ENCODE measurements around the gene GTF2A1L. TPM values are rescaled to one million over a fixed set of nuclear protein-coding genes. Genes with fewer than 3 reads are reported as not detected.

Gene GTF2A1L
- total RNA-seq, 1 experiment from 2014 or later = 0.22 TPM

DNA sequence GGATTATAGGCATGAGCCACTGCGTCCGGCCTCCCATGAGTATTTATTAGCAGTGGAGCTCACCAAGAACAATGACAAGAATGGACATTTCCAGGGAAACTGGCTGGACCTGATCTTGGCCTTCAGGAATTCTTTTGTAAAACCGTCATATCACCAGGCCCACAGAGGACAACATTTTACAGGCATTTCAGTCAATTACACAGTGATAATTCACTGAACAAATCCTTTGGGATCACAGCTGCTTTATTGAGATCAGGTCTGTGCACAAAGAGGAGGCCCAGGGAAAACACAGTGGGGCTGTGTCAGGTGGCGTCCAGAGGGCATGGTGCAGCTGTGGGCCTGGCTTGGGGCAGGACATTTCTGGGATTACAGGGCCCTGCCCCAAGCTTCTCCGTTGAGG, 30.1 kb upstream of the GTF2A1L start:
- no peaks in the 10 kb centered on the region for H3K27me3 ChIP-seq (ENCODE audit: insufficient read depth, low read length)
- H4K20me1 ChIP-seq (ENCODE audit: insufficient read depth) = no peaks in the 10 kb centered on the region
- BruUV-seq (replicated peaks) = no TSS peak
- H3K27ac ChIP-seq (ENCODE audit: low read depth, low read length) = no peak overlapping the region
- CTCF ChIA-PET = interaction anchor here (1.2 kb wide), 1 partner anchor 7 kb away, joined by 3 read pairs; no protein-coding TSS in a partner anchor
- no peak for ATAC-seq
- H2AFZ ChIP-seq (ENCODE audit: low read depth, low read length, poor library complexity, severe bottlenecking) = no peak overlapping the region
- no peak for TF ChIP-seq EZH2phosphoT487 (IDR thresholded peaks at IDR 0.05; ENCODE audit: borderline replicate concordance)
- TF ChIP-seq, protein P1, sequence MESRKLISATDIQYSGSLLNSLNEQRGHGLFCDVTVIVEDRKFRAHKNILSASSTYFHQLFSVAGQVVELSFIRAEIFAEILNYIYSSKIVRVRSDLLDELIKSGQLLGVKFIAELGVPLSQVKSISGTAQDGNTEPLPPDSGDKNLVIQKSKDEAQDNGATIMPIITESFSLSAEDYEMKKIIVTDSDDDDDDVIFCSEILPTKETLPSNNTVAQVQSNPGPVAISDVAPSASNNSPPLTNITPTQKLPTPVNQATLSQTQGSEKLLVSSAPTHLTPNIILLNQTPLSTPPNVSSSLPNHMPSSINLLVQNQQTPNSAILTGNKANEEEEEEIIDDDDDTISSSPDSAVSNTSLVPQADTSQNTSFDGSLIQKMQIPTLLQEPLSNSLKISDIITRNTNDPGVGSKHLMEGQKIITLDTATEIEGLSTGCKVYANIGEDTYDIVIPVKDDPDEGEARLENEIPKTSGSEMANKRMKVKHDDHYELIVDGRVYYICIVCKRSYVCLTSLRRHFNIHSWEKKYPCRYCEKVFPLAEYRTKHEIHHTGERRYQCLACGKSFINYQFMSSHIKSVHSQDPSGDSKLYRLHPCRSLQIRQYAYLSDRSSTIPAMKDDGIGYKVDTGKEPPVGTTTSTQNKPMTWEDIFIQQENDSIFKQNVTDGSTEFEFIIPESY (IDR thresholded peaks at IDR 0.05; ENCODE audit: extremely low read depth, insufficient replicate concordance, low read length) = no peak
- H3K9me3 ChIP-seq (ENCODE audit: control insufficient read depth in 1 of 2, insufficient read depth in 1 of 2, low read depth in 1 of 2, low read length in 2 of 2) = no peaks in the 10 kb centered on the region
- POLR2A ChIA-PET = no interaction called here
- no peaks in the 10 kb centered on the region for H3K79me2 ChIP-seq (ENCODE audit: insufficient read depth, low read length)
- RAD21 ChIA-PET (ENCODE audit: low non-redundant PET in 1 of 2, low total read pairs in 2 of 2, uncharacterized antibody in 2 of 2, unreplicated experiment in 2 of 2) = no interaction called here
- no peak for DNase-seq (ENCODE audit: low read depth, low spot score)
- intact Hi-C loops (cut with micrococcal nuclease) = no loop called here
- H3K9ac ChIP-seq (ENCODE audit: low read length) = no peak overlapping the region
- no peaks in the 10 kb centered on the region for H3K4me1 ChIP-seq (ENCODE audit: control insufficient read depth in 1 of 2, insufficient read depth in 2 of 2, low read length in 2 of 2)
- no peak overlapping the region for H3K4me3 ChIP-seq (replicated peaks in 1 of 2; ENCODE audit: low read depth in 1 of 2, low read length in 2 of 2)
- no peak overlapping the region for H3K4me2 ChIP-seq (ENCODE audit: low read length)
- no peaks in the 10 kb centered on the region for H3K36me3 ChIP-seq (ENCODE audit: control insufficient read depth in 1 of 2, insufficient read depth in 2 of 2, low read length in 2 of 2)
- no peaks in the 10 kb centered on the region for H3K9me2 ChIP-seq (ENCODE audit: insufficient read depth)

DNA sequence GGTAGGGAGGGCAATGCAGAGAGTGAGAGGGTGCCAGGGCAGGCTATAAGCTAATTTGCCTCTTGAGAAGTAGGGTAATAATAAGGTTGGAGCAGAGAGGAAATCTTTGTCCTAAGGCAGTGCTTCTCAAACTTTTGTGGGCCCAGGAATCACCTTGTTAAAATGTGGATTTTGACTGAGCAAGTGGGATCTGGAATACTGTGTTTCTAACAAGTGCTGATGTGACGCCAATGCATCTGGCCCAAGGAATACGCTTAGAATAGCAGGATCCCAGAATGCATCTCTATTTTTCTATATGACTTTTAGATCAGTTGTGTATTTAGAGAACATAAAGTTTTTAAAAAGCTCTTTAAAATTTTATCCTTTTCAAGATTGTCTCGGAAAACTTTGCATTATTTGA, 29.7 kb upstream of the GTF2A1L start:
- intact Hi-C loops (cut with micrococcal nuclease) = no loop called here
- Histone ChIP-seq H3K27me3 (ENCODE audit: insufficient read depth, low read length) (no peaks in the 10 kb centered on the region), H3K9me2 (ENCODE audit: insufficient read depth) (no peaks in the 10 kb centered on the region), H3K4me1 (ENCODE audit: control insufficient read depth in 1 of 2, insufficient read depth in 2 of 2, low read length in 2 of 2) (no peaks in the 10 kb centered on the region), H3K9ac (ENCODE audit: low read length) (no peak overlapping the region), H4K20me1 (ENCODE audit: insufficient read depth) (no peaks in the 10 kb centered on the region), H2AFZ (ENCODE audit: low read depth, low read length, poor library complexity, severe bottlenecking) (no peak overlapping the region), H3K36me3 (ENCODE audit: control insufficient read depth in 1 of 2, insufficient read depth in 2 of 2, low read length in 2 of 2) (no peaks in the 10 kb centered on the region), H3K79me2 (ENCODE audit: insufficient read depth, low read length) (no peaks in the 10 kb centered on the region), H3K9me3 (ENCODE audit: control insufficient read depth in 1 of 2, insufficient read depth in 1 of 2, low read depth in 1 of 2, low read length in 2 of 2) (no peaks in the 10 kb centered on the region), H3K4me3 (replicated peaks in 1 of 2; ENCODE audit: low read depth in 1 of 2, low read length in 2 of 2) (no peak overlapping the region), H3K4me2 (ENCODE audit: low read length) (no peak overlapping the region), H3K27ac (ENCODE audit: low read depth, low read length) (no peak overlapping the region)
- DNase-seq (ENCODE audit: low read depth, low spot score) (no peak), ATAC-seq (no peak)
- ChIA-PET CTCF (interaction anchor here (1.2 to 1.6 kb wide), 2 partner anchors 8 to 10 kb away, joined by 3 to 6 read pairs; no protein-coding TSS in a partner anchor), RAD21 (ENCODE audit: low non-redundant PET in 1 of 2, low total read pairs in 2 of 2, uncharacterized antibody in 2 of 2, unreplicated experiment in 2 of 2) (no interaction called here), POLR2A (no interaction called here)
- BruUV-seq (replicated peaks) = no TSS peak
- no peak for TF ChIP-seq TCF7L2 (IDR thresholded peaks at IDR 0.05; ENCODE audit: borderline replicate concordance, extremely low read depth, insufficient read depth, insufficient read length)
- TF ChIP-seq POLR2AphosphoS5 (IDR thresholded peaks at IDR 0.05; ENCODE audit: low read depth, low read length) = no peak
- TF ChIP-seq EGR1 (IDR thresholded peaks at IDR 0.05; ENCODE audit: low read depth) = no peak
- TF ChIP-seq CEBPB (IDR thresholded peaks at IDR 0.05; ENCODE audit: low read depth) = no peak
- no peak for TF ChIP-seq SRF (IDR thresholded peaks at IDR 0.05; ENCODE audit: low read depth)
- TF ChIP-seq EZH2phosphoT487 (IDR thresholded peaks at IDR 0.05; ENCODE audit: borderline replicate concordance) = no peak
- no peak for TF ChIP-seq RAD21 (IDR thresholded peaks at IDR 0.05; ENCODE audit: low read depth)
- TF ChIP-seq FOSL1 (IDR thresholded peaks at IDR 0.05; ENCODE audit: low read depth) = no peak
- TF ChIP-seq, protein P2, sequence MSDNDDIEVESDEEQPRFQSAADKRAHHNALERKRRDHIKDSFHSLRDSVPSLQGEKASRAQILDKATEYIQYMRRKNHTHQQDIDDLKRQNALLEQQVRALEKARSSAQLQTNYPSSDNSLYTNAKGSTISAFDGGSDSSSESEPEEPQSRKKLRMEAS (IDR thresholded peaks at IDR 0.05) = no peak
- TF ChIP-seq POLR2A (IDR thresholded peaks at IDR 0.05; ENCODE audit: borderline replicate concordance, extremely low read depth, insufficient read depth, insufficient read length) = no peak
- TF ChIP-seq ELF1 (IDR thresholded peaks at IDR 0.05; ENCODE audit: borderline replicate concordance, low read depth) = no peak
- no peak for TF ChIP-seq JUND (IDR thresholded peaks at IDR 0.05)
- TF ChIP-seq CBX3 (IDR thresholded peaks at IDR 0.05; ENCODE audit: low read depth) = no peak
- no peak for TF ChIP-seq ZNF274 (IDR thresholded peaks at IDR 0.05; ENCODE audit: low read depth, low read length)
